Caki2 (cell line): ENCODE results near the gene NAALADL2. TPM values are rescaled to one million over a fixed set of nuclear protein-coding genes. Genes with fewer than 3 reads are reported as not detected.
A peak's percentile ranks its signal among the peaks of the same experiment; 100 is the strongest.
"Not testable (repeated sequence)": the region's sequence is repeated elsewhere in the genome, so short reads cannot be mapped to it uniquely, and the experiment has no call there.

Experiments
- DNase-seq: peaks from one replicate; pipeline ENCODE4 v3.0.0-alpha.2; 2015; ENCODE audit warnings: low read depth
- in situ Hi-C: cut with HindIII; loops from 2 replicates; pipeline ENCODE4 v1.10.0; 2016; ENCODE audit warnings: low sequenced_read_pairs, low pct_unique_long_range_greater_than_20kb, mixed read lengths
- total RNA-seq: library from RNA; depleted of rRNA; stranded (reverse); fragments of >200 nt; shearing (Covaris generic); gene quantifications from 2 replicates; pipeline ENCODE4 v1.2.3, GENCODE V29; 2014; ENCODE audit warnings: low replicate concordance

The NAALADL2 gene
- total RNA-seq, 1 experiment from 2014 or later = 1.3 TPM

DNA sequence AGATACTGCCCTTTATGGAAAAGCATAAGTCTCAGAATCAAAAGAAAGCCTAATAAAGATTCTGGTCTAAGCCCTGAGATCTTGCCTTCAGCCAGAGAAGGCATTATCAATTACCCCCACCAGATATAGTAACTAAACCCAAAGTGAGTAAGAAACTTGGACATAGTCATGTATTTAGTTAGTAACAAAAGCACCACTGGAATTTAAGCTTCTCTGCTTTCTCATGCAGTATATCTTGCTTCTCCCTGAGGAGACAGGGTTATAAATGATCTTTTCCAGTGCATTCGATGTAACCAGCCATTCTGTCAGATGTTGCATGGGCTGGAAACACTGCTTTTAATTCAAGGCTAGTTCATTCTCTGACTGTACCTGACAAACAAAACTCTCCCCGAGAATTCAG is 946.7 kb downstream of the NAALADL2 start:
- in situ Hi-C loops = no loop called here
- DNase-seq = no peak

DNA sequence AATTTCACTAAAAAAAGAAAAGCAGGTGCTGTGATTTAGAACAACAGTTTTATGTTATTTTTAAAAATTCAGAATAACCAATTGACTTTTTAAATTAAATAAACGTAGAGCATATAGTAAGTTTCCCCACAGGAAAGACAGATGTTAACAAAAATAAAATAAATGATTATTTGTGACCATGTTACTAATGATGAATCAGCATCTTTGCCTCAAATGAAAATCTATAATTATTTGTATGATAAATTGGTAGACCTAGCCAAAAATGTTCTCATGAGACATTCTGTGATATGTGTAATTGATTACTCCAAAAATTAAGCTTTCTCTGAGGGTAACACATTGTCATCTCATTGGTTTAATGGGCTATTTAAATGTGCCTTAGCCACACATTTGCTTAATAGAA is 948.0 kb downstream of the NAALADL2 start:
- no peak for DNase-seq
- in situ Hi-C loops = no loop called here

DNA sequence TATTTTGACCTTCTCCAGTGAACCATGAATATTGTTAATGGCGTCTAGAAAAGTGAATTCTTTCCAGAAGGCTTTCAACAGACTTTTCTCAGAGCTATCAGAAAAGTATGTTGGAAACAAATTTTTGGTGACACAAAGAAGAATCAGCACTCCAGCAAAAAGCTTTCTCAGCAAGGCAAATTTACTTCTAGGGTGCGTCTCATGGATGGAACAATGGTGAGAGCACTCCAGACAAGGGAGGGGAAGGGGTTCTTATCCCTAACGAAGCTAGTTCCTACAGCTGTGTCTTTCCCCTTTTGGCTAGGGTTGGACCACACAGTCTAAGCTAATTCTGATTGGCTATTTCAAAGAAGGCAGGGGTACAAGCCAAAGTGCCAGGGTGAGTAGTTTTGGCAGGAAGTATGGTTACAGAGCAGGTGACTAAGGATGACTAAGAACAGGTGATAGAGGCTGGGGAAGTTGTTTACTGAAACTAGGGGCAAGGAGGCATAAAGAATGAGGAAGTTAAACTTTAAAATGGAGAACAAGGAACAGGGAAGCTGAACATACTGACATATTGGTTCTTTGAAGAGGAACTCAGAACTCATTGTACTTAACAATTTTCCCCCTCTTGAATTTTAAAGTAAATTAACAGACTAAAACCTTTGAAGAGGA is 959.8 kb downstream of the NAALADL2 start:
- DNase-seq = peak; percentile 50
- in situ Hi-C loops = no loop called here

DNA sequence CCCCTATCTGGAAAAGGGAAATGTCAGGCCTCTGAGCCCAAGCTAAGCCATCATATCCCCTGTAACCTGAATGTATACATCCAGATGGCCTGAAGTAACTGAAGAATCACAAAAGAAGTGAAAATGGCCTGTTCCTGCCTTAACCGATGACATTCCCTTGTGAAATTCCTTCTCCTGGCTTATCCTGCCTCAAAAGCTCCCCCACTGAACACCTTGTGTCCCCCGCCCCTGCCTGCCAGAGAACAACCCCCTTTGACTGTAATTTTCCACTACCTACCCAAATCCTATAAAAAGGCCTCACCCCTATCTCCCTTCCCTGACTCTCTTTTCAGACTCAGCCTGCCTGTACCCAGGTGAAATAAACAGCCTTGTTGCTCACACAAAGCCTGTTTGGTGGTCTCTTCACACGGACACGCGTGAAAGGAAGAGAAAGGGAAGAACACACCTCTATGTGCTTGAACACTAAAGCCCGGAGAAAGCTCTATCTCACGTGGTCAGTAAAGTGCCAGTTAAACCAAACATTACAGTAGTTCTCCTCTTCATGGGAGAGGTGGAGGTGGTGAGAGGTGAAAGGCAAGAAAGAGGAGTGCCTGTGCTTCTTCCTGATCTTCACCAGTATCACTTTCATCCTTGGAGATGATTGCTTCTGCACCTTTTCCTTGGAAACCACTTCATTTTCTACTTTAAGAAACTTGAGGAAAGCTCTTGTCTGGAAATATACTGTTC is 963.8 kb downstream of the NAALADL2 start:
- in situ Hi-C loops, DNase-seq: not testable (repeated sequence)

DNA sequence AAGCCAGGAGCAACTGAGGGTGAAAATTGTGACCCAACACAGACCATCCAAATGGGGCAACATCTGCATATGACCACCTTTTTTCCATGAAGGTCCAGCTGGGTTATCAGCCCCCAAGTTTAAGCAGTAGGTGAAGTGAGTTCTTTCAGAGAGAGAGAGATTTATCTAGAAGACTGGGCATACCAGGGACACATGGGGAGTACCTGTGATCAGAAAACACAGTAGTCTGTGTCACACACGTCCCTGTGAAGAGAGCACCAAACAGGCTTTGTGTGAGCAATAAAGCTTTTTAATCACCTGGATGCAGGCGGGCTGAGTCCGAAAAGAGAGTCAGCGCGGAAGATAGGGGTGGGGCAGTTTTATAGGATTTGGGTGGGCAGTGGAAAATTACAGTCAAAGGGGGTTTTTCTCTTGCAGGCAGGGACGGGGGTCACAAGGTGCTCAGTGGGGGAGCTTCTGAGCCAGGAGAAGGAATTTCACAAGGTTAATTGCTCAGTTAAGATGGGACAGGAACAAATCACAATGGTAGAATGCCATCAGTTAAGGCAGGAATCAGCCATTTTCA is 966.0 kb downstream of the NAALADL2 start:
- DNase-seq, in situ Hi-C loops: not testable (repeated sequence)

DNA sequence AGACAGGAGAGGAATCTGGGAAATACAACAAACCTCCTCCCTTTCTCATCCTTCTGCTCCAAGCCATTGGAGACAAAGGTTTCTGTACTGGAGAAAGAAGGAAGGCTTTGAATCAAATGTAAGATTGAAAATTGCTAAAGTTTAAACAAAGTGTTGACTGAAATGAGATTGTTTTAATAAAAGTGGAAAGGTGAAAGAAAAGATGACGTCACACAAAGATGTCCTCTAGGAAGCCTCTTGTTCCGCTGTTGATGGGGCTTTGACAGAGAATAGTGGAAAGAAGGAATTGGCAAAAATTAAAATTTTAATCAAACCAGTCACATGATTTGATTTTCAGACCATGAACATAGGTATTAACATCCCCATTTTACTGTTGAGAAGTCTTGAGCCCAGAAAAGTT is 967.6 kb downstream of the NAALADL2 start:
- no peak for DNase-seq
- in situ Hi-C loops = no loop called here

DNA sequence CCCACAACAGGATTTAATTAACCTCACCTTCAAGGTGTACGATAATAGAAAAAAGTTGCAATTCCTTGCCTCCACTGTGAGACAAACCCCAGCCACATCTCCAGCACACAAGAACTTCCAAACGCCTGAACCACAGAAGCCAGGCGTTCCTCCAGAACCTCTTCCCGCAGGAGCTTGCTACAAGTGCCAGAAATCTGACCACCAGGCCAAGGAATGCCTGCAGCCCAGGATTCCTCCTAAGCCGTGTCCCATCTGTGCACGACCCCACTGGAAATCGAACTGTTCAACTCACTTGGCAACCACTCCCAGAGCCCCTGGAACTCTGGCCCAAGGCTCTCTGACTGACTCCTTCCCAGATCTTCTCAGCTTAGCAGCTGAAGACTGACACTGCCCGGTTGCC is 970.7 kb downstream of the NAALADL2 start:
- not testable (repeated sequence) for DNase-seq

DNA sequence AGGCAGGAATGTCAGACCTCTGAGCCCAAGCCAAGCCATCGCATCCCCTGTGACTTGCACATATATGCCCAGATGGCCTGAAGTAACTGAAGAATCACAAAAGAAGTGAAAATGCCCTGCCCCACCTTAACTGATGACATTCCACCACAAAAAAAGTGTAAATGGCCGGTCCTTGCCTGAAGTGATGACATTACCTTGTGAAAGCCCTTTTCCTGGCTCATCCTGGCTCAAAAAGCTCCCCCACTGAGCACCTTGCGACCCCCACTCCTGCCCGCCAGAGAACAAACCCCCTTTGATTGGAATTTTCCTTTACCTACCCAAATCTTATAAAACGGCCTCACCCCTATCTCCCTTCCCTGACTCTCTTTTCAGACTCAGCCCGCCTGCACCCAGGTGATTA is 976.6 kb downstream of the NAALADL2 start:
- DNase-seq, in situ Hi-C loops: not testable (repeated sequence)

More for the DNA sequence above, 970.7 kb downstream of the NAALADL2 start:
- in situ Hi-C loops = not testable (repeated sequence)

DNA sequence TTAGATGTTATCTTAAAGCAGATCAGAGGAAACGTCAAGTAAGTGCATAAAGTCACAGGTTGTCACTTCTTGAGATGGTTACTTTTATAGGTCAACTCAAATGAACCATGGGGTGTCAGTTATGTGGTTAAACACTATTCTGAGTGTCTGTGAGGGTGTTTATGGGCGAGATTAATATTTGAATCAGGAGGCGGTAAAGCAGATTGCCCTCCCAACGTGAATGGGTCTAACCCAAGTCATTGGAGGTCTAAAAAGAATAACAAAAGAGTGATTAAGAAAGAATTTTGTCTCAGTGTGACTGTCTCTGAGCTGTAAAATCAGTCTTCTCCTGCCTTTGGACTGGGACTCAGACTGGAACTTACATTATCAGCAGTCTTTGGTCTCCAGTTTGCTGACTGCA is 977.5 kb downstream of the NAALADL2 start:
- in situ Hi-C loops = no loop called here
- no peak for DNase-seq

DNA sequence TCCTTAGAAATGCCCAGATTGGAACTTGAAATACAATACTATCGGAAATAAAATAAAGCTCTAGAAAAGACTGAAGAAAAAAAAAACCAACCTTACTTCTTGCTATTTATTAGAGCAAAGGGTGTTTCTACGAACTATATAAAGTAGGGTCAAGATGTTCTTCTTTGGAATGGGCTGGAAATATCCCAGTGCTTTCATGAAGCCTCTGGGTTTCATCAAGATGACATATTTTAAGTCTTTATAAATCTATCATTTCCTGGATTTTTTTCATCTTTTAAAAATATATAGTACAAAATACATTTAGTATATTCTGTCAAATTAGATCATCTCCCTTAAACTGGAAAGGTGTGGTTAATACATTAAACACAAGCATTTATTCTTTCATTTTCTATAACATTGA is 978.8 kb downstream of the NAALADL2 start:
- DNase-seq = no peak
- in situ Hi-C loops = no loop called here

DNA sequence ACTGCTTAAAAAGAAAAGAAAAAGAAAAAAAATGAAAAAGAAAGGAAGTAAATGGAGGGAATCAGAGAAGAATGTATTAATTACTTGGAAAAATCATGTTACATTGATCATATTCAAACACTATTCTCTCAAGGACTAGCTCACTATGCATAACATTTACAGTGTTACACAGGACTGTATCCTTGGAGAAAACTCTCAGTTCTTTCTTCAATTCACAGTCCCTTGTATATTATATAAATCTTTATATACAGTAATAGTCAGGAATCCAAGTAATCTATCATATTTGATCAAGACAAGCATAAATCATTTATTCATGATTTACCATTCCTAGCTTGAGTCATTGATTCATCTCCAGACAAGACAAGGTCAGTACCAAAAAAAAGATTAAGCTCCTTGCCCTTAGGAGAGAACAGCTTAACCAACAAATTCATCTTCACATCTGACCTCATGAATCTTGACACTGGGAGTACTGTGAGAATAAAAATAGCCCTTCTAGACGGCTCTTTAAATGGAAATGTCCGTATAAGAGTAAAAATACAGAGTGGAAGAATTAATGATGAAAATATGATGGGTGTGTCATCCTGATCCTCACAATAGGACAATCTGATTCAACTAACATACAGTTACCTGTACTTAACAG is 980.4 kb downstream of the NAALADL2 start:
- in situ Hi-C loops = no loop called here
- no peak for DNase-seq

DNA sequence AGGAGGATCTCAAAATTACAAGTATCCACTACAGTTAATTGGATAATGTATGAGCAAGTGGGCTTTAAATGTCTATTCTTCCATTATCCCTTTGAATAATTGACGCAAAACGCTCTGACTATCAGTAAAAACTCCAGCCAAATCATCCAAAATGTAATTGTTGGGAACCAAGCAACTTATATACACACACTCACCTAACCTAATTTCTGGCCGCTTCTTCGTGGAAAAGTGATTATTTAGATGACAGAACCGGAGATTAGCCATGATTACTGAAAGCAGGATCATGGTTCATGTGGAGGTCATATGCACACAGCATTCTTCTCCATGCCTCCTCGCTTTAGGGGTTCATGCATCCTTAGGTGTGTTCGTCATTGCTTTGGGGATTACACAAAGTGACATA is 992.4 kb downstream of the NAALADL2 start:
- in situ Hi-C loops = no loop called here
- no peak for DNase-seq

DNA sequence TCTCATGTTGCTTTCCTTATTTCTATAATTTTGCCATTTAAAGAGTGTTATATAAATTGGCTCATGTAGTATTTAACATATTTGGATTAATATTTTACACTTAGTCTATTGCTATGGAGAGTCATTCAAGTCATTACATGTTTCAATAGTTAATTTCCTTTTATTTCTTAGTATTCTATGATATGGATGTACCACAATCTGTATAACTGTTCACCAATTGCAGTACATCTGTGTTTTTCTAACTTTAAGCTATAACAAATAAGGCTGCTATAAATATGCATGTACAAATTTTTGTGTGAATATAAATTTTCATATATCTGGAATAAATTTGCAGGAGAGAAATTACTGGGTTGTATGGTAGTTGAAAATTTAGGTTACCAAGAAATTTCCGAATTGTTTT is 993.4 kb downstream of the NAALADL2 start:
- no peak for DNase-seq
- in situ Hi-C loops = no loop called here

DNA sequence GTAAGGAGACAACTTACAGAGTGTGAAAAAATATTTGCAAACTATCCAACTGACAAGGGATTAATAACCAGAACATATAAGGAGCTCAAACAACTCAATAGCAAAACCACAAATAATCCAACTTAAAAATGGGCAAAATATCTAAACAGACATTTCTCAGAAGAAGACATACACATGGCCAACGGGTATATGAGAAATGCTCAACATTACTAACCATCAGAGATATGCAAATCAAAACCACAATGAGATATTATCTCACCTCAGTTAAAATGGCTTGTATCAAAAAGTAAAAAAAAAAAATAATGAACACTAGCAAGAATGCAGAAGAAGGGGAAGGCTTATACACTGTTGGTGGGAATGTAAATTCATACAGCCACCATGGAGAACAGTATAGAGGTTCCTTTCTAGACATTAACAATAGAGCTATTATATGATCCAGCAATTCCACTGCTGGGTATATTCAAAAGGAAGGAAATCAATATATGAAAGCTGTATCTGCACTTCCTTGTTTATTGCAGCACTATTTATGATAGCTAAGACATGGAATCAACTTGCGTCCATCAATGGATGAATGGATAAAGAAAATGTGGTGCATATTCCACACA is 998.6 kb downstream of the NAALADL2 start:
- DNase-seq = no peak
- in situ Hi-C loops = no loop called here
